GM18508 (cell line): ENCODE results near the gene HOOK2.
"Not testable (repeated sequence)": the region's sequence is repeated elsewhere in the genome, so short reads cannot be mapped to it uniquely, and the experiment has no call there.

Experiments
- ATAC-seq: cut with Tn5 transposase; IDR thresholded peaks from one replicate; pipeline ENCODE4 v1.9.1; 2021; ENCODE audit warnings: moderate number of reproducible peaks; ENCODE audit not compliant: insufficient read depth, unreplicated experiment

Gene HOOK2, protein sequence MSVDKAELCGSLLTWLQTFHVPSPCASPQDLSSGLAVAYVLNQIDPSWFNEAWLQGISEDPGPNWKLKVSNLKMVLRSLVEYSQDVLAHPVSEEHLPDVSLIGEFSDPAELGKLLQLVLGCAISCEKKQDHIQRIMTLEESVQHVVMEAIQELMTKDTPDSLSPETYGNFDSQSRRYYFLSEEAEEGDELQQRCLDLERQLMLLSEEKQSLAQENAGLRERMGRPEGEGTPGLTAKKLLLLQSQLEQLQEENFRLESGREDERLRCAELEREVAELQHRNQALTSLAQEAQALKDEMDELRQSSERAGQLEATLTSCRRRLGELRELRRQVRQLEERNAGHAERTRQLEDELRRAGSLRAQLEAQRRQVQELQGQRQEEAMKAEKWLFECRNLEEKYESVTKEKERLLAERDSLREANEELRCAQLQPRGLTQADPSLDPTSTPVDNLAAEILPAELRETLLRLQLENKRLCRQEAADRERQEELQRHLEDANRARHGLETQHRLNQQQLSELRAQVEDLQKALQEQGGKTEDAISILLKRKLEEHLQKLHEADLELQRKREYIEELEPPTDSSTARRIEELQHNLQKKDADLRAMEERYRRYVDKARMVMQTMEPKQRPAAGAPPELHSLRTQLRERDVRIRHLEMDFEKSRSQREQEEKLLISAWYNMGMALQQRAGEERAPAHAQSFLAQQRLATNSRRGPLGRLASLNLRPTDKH

GRCh38 chr19:12774588-12775555 lies at the start of gene HOOK2:
Gene HOOK2, minus strand, starts transcription at chr19:12775552. Its CDS starts 103 bp downstream, at chr19:12775449.
- ATAC-seq: no peak

DNA sequence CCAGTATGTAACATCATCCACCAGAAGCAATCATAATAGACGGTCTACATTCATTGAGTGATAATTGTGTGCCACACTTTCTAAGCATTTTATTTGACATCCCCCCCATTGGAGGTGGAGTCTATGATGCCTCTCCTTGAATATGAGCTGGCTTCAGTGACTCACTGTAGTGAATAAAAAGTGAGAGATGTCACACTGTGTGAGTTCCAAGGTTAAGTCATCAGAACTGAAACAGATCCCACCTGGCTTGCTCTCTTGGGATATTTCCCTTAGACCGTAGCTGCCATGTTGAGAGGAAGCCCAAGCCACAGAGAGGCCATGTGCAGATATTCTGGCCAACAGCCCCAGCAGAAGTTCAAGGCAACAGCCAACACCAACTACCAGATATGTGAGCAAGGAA lies 46.4 kb upstream of the HOOK2 start:
- ATAC-seq: no peak

DNA sequence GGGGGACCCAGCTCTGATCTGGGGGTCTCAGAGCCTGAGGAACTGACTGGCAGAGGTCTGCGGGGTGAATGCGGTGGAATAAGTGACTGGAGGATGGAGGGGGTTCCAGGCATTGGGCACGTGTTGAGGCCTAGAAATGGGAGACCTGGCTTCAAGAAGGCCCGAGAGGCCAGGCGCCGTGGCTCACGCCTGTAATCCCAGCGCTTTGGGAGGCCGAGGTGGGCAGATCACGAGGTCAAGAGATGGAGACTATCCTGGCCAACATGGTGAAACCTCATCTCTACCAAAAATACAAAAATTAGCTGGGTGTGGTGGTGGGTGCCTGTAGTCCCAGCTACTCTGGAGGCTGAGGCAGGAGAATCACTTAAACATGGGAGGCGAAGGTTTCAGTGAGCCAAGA lies 42.5 kb upstream of the HOOK2 start:
- ATAC-seq: not testable (repeated sequence)

GRCh38 chr19:12817188-12817587 lies 41.8 kb upstream of the HOOK2 start:
- ATAC-seq: not testable (repeated sequence)

DNA sequence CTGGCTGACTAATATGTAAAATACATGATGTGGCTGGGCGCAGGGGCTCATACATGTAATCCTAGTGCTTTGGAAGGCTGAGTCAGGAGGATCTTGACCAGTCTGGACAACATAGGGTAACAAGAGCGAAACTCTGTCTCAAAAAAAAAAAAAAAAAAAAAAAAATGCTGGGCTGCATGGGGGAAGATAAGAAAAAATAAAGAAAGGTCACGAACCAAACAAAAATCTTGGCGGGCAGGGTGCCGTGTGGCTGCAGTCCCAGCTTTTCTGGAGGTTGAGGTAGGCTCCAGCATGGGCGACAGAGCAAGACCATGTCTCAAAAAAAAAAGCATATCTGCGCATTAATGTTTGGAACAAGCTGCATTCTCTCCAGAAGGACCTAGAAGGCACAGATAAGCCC lies 39.7 kb upstream of the HOOK2 start:
- ATAC-seq: no peak

DNA sequence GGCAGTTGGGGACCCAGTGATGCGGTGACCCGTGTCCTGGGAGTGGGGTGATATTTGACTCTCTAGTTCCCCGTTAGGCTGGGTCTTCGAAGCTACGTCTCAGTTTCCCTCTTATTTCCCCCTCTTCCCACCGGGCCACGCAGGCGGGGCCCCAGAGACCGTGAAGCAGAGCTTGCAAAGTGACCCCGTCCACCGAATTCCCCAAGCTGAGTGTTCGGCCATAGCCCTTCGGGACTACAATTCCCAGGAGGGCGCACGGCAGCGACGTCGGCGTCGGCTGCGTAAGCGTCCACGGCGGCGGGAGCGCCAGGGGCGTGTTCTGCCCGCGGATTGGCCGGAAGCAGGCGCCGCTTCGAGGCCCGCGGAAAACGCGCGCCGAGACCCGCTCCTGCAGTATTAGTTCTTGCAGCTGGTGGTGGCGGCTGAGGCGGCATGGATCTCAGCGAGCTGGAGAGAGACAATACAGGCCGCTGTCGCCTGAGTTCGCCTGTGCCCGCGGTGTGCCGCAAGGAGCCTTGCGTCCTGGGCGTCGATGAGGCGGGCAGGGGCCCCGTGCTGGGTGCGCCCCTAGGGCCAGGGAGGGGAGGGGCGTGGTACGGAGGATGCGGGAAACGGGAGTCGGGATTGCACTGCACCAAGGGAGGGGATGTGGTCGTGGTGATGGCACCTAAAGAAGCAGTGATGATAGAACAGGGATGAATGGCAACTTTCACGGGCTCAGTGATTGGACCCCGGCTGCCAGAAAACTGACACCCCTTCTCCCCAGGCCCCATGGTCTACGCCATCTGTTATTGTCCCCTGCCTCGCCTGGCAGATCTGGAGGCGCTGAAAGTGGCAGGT lies 31.1 kb upstream of the HOOK2 start, which contains the start of gene RNASEH2A:
TSS of gene RNASEH2A (plus strand) at position 343 of the 840 bp plus-strand sequence. CDS start at position 433, 90 bp downstream.
- ATAC-seq: no peak

DNA sequence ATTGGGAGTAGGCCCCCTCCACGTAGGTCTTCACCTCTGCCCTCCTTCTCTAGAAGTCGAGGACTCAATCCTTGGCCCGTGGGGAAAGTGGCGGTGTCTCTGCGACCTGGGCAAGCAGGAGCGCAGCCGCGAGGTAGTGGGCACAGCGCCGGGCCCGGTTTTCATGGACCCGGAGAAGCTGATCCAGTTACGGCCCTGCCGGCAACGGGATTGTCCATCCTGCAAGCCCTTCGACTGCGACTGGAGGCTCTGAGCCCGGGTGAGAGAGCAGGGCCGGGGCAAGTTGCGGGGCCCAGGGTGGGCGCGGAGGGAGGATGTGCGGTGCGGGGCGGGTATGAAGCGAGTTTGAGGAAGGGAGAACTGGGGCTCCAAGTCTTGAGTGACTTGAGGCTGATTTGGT lies 28.7 kb upstream of the HOOK2 start:
- no peak for ATAC-seq

GRCh38 chr19:12802267-12803106 lies 27.1 kb upstream of the HOOK2 start:
- no peak for ATAC-seq

GRCh38 chr19:12801466-12802266 lies 26.3 kb upstream of the HOOK2 start, which contains the start of the genes PRDX2 and THSD8:
Gene PRDX2, minus strand, starts transcription at chr19:12801800. Its CDS starts 539 bp downstream, at chr19:12801261.
Gene THSD8, plus strand, starts transcription at chr19:12802069. Its CDS starts 3 bp downstream, at chr19:12802072.
- ATAC-seq: no peak

DNA sequence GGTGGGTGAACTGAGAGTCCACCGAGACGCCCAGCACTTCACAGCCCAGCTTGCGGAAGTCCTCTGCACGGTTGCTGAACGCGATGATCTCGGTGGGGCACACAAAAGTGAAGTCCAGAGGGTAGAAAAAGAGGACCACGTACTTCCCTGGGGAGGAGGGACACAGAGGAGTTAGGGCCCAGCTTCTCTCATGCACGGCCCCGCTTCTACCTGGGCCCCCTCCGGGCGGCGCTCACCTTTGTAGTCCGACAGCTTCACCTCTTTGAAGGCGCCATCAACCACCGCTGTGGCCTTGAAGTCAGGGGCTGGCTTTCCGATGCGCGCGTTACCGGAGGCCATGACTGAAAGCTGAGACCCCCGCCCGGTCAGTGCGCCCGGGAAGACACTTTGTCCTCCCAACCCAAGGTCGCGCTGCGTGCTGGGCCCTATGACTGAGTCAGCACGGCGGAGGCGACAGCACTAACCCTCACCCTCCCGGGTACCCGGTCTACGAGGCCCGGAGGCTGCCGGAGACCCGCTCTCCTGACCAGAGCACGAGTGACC lies 25.6 kb upstream of the HOOK2 start:
- ATAC-seq: no peak

DNA sequence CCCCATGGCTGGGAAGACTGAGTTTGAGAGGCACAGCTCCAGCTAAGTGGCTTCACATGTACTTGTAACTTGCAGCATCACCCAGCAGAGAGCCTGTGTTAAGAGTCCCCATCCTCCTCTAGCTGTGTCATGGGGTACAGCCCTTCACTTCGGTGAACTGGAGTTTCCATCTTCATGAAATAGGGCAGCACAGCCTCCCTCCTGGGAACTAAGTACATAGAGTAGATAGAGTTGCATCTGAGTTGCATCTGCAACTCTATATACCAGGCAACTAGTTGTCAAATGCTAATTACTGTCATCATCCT lies 25.1 kb upstream of the HOOK2 start:
- no peak for ATAC-seq

GRCh38 chr19:12799742-12800465 lies 24.6 kb upstream of the HOOK2 start:
- ATAC-seq: no peak

DNA sequence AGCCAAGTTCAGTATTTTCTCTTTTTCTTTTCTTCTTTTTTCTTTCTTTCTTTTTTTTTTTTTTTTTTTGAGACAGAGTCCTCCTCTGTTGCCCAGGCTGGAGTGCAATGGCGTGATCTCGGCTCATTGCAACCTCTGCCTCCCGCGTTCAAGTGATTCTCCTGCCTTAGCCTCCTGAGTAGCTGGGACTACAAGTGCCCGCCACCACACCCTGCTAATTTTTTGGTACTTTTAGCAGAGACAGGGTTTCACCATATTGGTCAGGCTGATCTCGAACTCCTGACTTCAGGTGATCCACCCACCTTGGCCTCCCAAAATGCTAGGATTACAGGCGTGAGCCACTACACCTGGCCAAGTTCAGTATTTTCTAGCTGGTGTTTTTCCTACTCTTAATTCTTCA lies 22.3 kb upstream of the HOOK2 start:
- ATAC-seq: not testable (repeated sequence)

DNA sequence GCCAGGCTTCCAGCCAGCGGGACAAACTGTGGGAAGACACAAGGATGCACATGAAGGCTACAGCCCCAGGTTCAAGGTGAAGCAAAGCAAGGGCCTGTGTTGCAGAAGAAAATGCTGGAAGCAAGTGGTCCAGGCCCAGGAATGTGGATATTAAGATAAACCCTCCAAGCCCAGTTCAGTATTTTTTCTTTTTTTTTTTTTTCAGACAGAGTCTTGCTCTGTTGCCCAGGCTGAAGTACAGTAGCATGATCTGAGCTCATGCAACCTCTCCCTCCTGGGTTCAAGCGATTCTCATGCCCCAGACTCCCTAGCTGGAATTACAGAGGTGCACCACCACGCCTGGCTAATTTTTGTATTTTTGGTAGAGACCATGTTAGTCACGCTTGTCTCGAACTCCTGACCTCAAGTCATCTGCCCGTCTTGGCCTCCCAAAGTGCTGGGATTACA lies 21.8 kb upstream of the HOOK2 start:
- ATAC-seq: no peak

DNA sequence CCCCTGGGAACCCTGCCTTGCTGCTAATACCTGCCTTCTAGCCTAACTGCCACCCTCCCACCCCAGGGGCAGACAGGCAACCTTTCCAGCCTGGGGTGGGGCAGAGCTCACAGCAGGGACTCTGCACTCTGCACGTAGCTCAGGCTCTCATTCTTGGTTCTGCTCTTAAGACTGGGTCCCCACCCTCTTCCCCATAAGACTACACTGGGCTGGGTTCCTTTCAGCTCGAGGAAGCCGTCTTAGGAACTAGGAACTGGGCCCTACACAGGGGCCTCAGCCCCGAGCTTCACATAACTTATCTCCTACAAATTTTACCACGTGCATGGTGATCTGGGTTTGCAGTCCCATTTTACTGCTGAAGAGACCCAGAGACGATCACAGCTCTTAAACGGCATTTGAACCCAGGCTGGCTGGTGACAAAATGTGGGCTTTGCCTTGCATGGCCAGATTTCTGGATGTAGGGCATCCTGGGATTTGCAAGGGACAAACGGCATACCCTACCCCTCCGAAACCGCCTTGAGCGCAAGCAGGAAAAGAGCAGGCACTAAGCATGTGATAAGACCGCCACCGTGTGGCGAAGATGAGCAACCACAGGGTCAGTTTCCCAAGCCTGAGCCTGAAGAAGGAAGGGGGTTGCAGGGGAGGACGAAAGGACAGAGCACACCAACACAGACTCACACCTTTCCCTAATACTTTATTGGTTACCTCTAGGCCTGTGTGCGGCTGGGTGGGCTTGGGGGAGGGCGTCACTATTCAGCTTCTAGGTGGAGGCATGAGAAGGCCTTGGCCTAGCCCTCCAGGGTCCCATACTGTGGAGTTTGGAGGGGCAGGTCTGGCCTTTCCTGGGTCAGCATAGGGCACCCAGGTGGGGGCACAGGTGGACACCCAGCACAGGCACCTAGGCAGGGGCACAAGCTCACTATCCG lies 21.1 kb upstream of the HOOK2 start:
- no peak for ATAC-seq

DNA sequence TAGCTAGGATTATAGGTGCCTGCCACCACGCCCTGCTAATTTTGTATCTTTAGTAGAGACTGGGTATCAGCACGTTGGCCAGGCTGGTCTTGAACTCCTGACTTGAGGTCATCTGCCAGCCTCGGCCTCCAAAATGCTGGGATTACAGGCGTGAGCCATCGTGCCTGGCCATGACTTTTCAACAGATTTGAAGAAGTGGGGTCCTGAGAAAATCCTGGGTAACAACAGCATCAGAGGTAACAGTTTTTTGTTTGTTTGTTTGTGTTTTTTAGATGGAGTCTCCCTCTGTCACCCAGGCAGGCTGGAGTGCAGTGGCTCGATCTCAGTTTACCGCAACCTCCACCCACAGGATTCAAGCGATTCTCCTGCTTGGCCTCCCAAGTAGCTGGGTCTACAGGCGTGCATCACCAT lies 19.6 kb upstream of the HOOK2 start:
- no peak for ATAC-seq
